LoVo (cell line): ENCODE data around the gene SSR2.
"Not testable (repeated sequence)": the region's sequence is repeated elsewhere in the genome, so short reads cannot be mapped to it uniquely, and the experiment has no call there.

Experiments used
- DNase-seq: peaks from one replicate; pipeline ENCODE4 v3.0.0-alpha.2; 2016; ENCODE audit warnings: low spot score

The SSR2 gene

GRCh38 chr1:155993595-155993994 lies 27.2 kb downstream of the SSR2 start:
- no peak for DNase-seq

- no peak for DNase-seq
Observed at GRCh38 chr1:155990005-155990739, 30.6 kb downstream of the SSR2 start.

GRCh38 chr1:155989242-155990004 lies 31.3 kb downstream of the SSR2 start:
- DNase-seq, result peak; percentile 64

DNA sequence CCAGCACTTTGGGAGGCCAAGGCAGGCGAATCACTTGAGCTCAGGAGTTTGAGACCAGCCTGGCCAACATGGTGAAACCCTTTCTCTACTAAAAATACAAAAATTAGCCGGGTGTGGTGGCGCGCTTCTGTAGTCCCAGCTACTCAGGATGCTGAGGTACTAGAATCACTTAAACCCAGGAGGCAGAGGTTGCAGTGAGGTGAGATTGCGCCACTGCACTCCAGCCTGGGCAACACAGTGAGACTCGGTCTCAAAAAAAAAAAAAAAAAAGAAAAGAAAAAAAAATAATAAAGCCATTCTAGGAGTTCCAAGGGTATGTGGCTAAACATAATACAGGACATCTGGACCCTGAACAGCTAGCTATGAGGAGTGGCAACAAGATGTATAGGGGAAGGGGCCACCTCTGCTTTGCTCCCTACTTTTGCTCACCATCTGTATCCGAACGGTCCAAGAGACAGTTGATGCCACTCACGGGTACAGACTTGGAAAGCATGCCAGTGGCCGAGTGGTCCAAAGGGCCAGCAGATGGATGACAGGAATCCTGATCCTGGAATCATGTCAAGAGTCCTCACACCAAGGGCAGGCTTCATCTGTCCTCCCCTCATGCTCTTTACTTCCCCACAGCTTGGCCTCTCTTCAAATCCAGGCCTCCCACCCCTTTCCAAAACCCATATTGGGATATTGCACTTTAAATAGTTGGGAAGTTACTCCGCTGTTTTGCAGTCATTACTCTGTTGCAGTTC lies 35.7 kb downstream of the SSR2 start:
- DNase-seq, result not testable (repeated sequence)

- DNase-seq, result no peak
Observed at GRCh38 chr1:155984341-155984740, 36.4 kb downstream of the SSR2 start.

GRCh38 chr1:155983191-155984024 lies 37.3 kb downstream of the SSR2 start:
- peak; percentile 92 for DNase-seq

- DNase-seq, result no peak
Observed at GRCh38 chr1:155982106-155982505, 38.6 kb downstream of the SSR2 start.

GRCh38 chr1:155981266-155982088 lies 39.3 kb downstream of the SSR2 start:
- peak; percentile 43 for DNase-seq

DNA sequence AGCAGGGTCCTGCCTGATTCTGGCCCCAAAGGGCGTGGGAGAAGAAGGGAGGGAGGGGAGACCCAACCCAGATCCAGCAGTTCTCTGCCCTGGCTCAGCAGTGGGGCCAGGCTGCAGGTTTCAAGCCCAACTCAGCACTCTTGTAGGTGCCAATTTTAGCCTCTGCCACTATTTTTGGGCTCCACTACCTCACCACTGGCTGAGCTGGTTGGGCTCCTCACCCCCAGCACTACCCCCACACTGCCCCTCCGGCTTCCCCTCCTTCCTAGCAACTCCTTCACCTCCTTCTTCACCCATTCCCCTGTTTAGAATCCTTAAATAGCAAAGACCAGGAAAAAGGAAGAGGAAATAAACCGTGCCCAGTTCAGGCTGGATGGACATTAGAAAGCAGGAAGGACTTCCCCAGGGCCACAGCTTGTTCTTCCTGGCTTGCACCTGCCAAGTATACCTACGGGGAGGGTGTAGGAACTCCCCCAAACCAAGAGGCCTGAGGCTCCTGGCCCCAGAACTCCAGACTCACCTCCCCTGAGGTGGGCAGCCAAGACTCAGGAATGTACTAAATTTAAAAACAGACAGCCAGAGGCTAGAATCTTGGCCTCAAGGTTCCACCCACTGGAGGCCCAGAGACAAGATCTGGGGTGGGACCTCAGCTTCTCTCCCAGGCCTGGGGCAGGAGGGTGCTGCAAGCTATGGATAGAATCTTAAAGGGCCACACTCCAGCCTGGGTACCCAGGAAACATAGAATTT lies 41.0 kb downstream of the SSR2 start:
- no peak for DNase-seq

- DNase-seq, result no peak
Observed at GRCh38 chr1:155978973-155979429, 41.8 kb downstream of the SSR2 start.

DNA sequence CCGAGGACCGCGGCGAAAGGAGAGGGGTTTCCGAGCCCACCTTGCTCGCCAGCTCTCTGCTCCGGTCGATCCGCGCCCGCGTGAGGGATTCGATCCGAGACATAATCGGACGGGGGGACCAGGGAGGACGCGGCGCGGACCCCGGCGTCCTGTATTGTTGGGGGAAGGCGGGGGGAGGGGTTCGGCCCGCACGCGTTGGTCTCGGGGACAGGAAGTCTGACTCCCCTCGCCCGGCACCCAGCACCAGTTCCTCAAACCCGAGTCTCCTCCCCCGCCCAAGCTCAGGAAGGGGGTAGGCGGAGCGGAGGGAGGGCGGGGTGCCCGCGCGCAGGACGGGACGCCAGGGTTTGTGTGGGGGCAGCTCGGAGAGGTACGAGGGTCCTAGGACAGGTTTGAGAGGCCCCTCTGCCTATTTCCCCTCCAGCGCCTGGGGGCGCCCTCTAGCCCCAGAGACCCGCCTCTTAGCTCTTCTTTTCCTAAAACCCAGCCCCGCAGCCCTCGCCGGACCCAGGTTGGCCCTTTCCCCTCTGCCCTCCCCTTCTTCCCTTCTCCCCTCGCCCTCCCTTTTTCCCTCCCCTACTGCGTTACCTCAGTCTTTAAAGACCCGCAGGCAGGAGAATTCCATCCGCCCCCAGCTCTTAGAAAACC lies 42.3 kb downstream of the SSR2 start, which contains the start of gene ARHGEF2:
Gene ARHGEF2 (minus strand): TSS at position 223 of the 648 bp plus-strand sequence. CDS start 120 bp downstream, at position 103.
- DNase-seq, result peak; percentile 62

GRCh38 chr1:155977690-155978324 lies 42.9 kb downstream of the SSR2 start:
- DNase-seq, result no peak

GRCh38 chr1:155976913-155977689 lies 43.6 kb downstream of the SSR2 start:
- DNase-seq, result no peak

DNA sequence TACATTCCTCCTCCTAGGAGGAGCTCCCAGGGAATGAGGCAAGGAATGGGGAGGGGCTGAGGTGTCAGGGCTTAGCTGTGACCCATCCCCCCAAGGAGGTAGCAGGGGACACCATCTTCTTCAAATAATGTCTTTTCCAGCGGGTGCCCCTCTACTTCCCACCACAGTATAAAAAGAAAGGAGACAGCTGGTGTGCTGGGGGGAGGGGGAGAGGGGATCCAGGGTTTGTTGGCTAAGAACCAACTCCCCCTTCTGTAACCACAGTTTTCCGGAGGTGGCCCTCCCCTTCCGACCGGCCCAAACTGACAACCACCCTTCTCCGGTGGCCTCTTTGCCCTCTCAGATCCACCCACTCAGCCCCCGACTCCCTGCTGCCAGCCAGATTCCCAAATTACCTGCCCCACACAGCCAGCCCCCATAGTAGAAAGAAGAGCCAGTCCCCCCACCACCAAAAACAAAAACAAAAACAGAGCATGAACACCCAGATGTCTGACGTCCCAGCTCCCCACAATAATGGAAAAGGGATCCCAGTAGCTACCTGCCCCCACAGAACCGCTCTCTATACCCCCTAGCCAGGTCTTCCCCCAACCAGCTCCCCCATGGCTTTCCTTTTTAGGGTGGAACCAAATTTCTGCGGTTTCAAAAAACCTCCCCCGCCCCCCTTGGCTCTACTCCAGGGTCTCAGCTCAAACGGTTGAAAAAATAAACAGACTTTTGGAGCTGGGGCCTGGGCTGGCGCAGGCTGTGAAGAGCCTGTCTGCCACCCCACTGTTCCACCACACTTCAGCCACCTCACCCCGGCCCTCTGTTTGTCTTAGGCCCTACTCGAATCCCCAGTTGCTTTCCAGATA lies 44.5 kb downstream of the SSR2 start:
- no peak for DNase-seq

- DNase-seq, result no peak
Observed at GRCh38 chr1:155975375-155976061, 45.2 kb downstream of the SSR2 start.
